Hematopoietic multipotent progenitor cell treated with erythropoietin and hydrocortisone succinate and interleukin-3 and kit ligand, for 6 days (in vitro differentiated cells): Measurements from ENCODE around the gene TBC1D2.
"Not testable (repeated sequence)": the region's sequence is repeated elsewhere in the genome, so short reads cannot be mapped to it uniquely, and the experiment has no call there.

Experiments used
- DNase-seq: peaks from one replicate; pipeline ENCODE4 v3.0.0-alpha.2; 2015

The TBC1D2 gene

GRCh38 chr9:98255578-98256296, at the start of gene TBC1D2:
Gene TBC1D2, minus strand, starts transcription at chr9:98255649. Its CDS starts 108 bp downstream, at chr9:98255541.
- DNase-seq, result peak; percentile 96

GRCh38 chr9:98304381-98304780, 48.9 kb upstream of the TBC1D2 start:
- DNase-seq, result no peak

- DNase-seq, result no peak
Measured at GRCh38 chr9:98303633-98304125, 48.2 kb upstream of the TBC1D2 start.

- no peak for DNase-seq
Measured at GRCh38 chr9:98302938-98303632, 47.6 kb upstream of the TBC1D2 start.

- DNase-seq, result no peak
Measured at GRCh38 chr9:98302150-98302549, 46.7 kb upstream of the TBC1D2 start.

GRCh38 chr9:98300611-98301010, 45.2 kb upstream of the TBC1D2 start:
- DNase-seq, result no peak

- DNase-seq, result no peak
Measured at GRCh38 chr9:98298476-98298875, 43.0 kb upstream of the TBC1D2 start.

- no peak for DNase-seq
Measured at GRCh38 chr9:98295824-98296223, 40.4 kb upstream of the TBC1D2 start.

GRCh38 chr9:98291820-98292219, 36.4 kb upstream of the TBC1D2 start:
- no peak for DNase-seq

GRCh38 chr9:98290411-98290810, 35.0 kb upstream of the TBC1D2 start:
- DNase-seq, result no peak

GRCh38 chr9:98289614-98290201, 34.3 kb upstream of the TBC1D2 start:
- DNase-seq, result no peak

GRCh38 chr9:98288881-98289280, 33.4 kb upstream of the TBC1D2 start:
- no peak for DNase-seq

GRCh38 chr9:98287384-98287783, 31.9 kb upstream of the TBC1D2 start:
- no peak for DNase-seq

GRCh38 chr9:98285446-98285845, 30.0 kb upstream of the TBC1D2 start:
- DNase-seq, result no peak

- no peak for DNase-seq
Measured at GRCh38 chr9:98284754-98285153, 29.3 kb upstream of the TBC1D2 start.

- DNase-seq, result not testable (repeated sequence)
Measured at GRCh38 chr9:98283143-98283542, 27.7 kb upstream of the TBC1D2 start.

- DNase-seq, result no peak
Measured at GRCh38 chr9:98281281-98281680, 25.8 kb upstream of the TBC1D2 start.

GRCh38 chr9:98280574-98280973, 25.1 kb upstream of the TBC1D2 start:
- DNase-seq, result no peak

GRCh38 chr9:98280162-98280561, 24.7 kb upstream of the TBC1D2 start:
- no peak for DNase-seq

GRCh38 chr9:98276907-98277469, 21.5 kb upstream of the TBC1D2 start:
- no peak for DNase-seq

GRCh38 chr9:98275159-98275558, 19.7 kb upstream of the TBC1D2 start:
- no peak for DNase-seq

- no peak for DNase-seq
Measured at GRCh38 chr9:98272083-98272482, 16.6 kb upstream of the TBC1D2 start.

GRCh38 chr9:98271479-98271878, 16.0 kb upstream of the TBC1D2 start:
- no peak for DNase-seq

- DNase-seq, result not testable (repeated sequence)
Measured at GRCh38 chr9:98270284-98270683, 14.8 kb upstream of the TBC1D2 start.
